ENCODE data around the gene KCNK16.

Gene KCNK16

GRCh38 chr6:39339868-39340550 is 17.5 kb upstream of the KCNK16 start:
- peaks cover 11% of the 10 kb centered on the region for H3K4me1 ChIP-seq (ENCODE audit: control insufficient read depth, low read length)
- H3K79me2 ChIP-seq (ENCODE audit: control insufficient read depth, low read length) = no peaks in the 10 kb centered on the region
- no peaks in the 10 kb centered on the region for H3F3A ChIP-seq (ENCODE audit: control insufficient read depth, insufficient read depth)
- H3K9me2 ChIP-seq (replicated peaks; ENCODE audit: control insufficient read depth, low read length) = no peaks in the 10 kb centered on the region
- no peak overlapping the region for H3K27ac ChIP-seq (ENCODE audit: low read depth, low read length)
- H3K27me3 ChIP-seq (ENCODE audit: control insufficient read depth, low read length) = 0 out of 2 replicates have a peak, but pooled peaks cover 3% of the 10 kb centered on the region
- H3K9me3 ChIP-seq (ENCODE audit: control insufficient read depth, insufficient read depth, low read length) = no peaks in the 10 kb centered on the region
- H3K36me3 ChIP-seq (ENCODE audit: control insufficient read depth, low read length) = no peaks in the 10 kb centered on the region
- H3K4me3 ChIP-seq (ENCODE audit: low read length) = no peak overlapping the region
- H4K20me1 ChIP-seq (ENCODE audit: control insufficient read depth, insufficient read depth, low read depth, low read length) = no peaks in the 10 kb centered on the region
- no peak for TF ChIP-seq CTCF (IDR thresholded peaks at IDR 0.05; ENCODE audit: low read depth, low read length, poor library complexity, severe bottlenecking)
- no peak overlapping the region for H3K4me2 ChIP-seq (ENCODE audit: low read length)

GRCh38 chr6:39339096-39339867 is 16.8 kb upstream of the KCNK16 start:
- Histone ChIP-seq H3K4me2 (ENCODE audit: low read length) (no peak overlapping the region), H3K9me2 (replicated peaks; ENCODE audit: control insufficient read depth, low read length) (no peaks in the 10 kb centered on the region), H3K4me1 (ENCODE audit: control insufficient read depth, low read length) (peaks cover 11% of the 10 kb centered on the region)

GRCh38 chr6:39338397-39338796 is 15.9 kb upstream of the KCNK16 start:
- Histone ChIP-seq H3K9me3 (ENCODE audit: control insufficient read depth, insufficient read depth, low read length) (no peaks in the 10 kb centered on the region), H3K9me2 (replicated peaks; ENCODE audit: control insufficient read depth, low read length) (no peaks in the 10 kb centered on the region), H3F3A (ENCODE audit: control insufficient read depth, insufficient read depth) (no peaks in the 10 kb centered on the region), H3K27ac (ENCODE audit: low read depth, low read length) (no peak overlapping the region), H3K4me3 (ENCODE audit: low read length) (no peak overlapping the region), H3K4me2 (ENCODE audit: low read length) (no peak overlapping the region), H3K4me1 (ENCODE audit: control insufficient read depth, low read length) (peaks cover 8% of the 10 kb centered on the region), H3K79me2 (ENCODE audit: control insufficient read depth, low read length) (no peaks in the 10 kb centered on the region), H3K27me3 (ENCODE audit: control insufficient read depth, low read length) (0 out of 2 replicates have a peak, but pooled peaks cover 3% of the 10 kb centered on the region), H3K36me3 (ENCODE audit: control insufficient read depth, low read length) (no peaks in the 10 kb centered on the region), H4K20me1 (ENCODE audit: control insufficient read depth, insufficient read depth, low read depth, low read length) (no peaks in the 10 kb centered on the region)
- TF ChIP-seq EZH2phosphoT487 (IDR thresholded peaks at IDR 0.05; ENCODE audit: borderline replicate concordance, low read length) = no peak

More at GRCh38 chr6:39339096-39339867, 16.8 kb upstream of the KCNK16 start:
- H3K79me2 ChIP-seq (ENCODE audit: control insufficient read depth, low read length) = no peaks in the 10 kb centered on the region
- H4K20me1 ChIP-seq (ENCODE audit: control insufficient read depth, insufficient read depth, low read depth, low read length) = no peaks in the 10 kb centered on the region
- no peak overlapping the region for H3K27ac ChIP-seq (ENCODE audit: low read depth, low read length)
- 0 out of 2 replicates have a peak, but pooled peaks cover 3% of the 10 kb centered on the region for H3K27me3 ChIP-seq (ENCODE audit: control insufficient read depth, low read length)
- TF ChIP-seq CTCF (IDR thresholded peaks at IDR 0.05; ENCODE audit: low read depth, low read length, poor library complexity, severe bottlenecking) = no peak
- no peak overlapping the region for H3K4me3 ChIP-seq (ENCODE audit: low read length)
- H3K9me3 ChIP-seq (ENCODE audit: control insufficient read depth, insufficient read depth, low read length) = no peaks in the 10 kb centered on the region
- H3K36me3 ChIP-seq (ENCODE audit: control insufficient read depth, low read length) = no peaks in the 10 kb centered on the region
- no peaks in the 10 kb centered on the region for H3F3A ChIP-seq (ENCODE audit: control insufficient read depth, insufficient read depth)

All from DOHH2 (cell line).